ENCODE data around the gene PIP. TPM values are rescaled to one million over a fixed set of nuclear protein-coding genes. Genes with fewer than 3 reads are reported as not detected.
"Not testable (repeated sequence)": the region's sequence is repeated elsewhere in the genome, so short reads cannot be mapped to it uniquely, and the experiment has no call there.

The PIP gene
- total and polyA plus RNA-seq, 12 donors, result not detected

DNA sequence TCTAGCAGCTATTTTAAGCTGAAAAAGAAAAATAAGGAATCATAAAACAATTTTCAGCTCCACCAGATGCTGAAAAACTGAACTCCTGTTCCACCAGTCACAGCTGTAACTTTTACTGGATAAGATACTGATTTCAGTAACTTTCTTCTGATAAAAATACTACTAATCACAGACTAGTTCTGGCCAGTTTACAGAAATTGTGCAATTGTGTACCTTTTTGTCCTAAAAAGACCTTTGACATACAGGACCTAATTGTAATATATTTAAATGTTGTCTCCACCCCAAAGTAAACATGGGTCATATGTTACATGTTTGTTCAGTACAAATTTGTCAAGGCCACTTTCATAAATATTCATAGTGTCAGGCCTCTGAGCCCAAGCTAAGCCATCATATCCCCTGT is 27.1 kb upstream of the PIP start:
- H3K9me3 ChIP-seq (replicated peaks in 1 of 3), result no peaks in the 10 kb centered on the region
- intact Hi-C loops (cut with DNase I), result no loop called here
- no peaks in the 10 kb centered on the region for H3K4me1 ChIP-seq (replicated peaks in 1 of 2)
- TF ChIP-seq, protein P1, sequence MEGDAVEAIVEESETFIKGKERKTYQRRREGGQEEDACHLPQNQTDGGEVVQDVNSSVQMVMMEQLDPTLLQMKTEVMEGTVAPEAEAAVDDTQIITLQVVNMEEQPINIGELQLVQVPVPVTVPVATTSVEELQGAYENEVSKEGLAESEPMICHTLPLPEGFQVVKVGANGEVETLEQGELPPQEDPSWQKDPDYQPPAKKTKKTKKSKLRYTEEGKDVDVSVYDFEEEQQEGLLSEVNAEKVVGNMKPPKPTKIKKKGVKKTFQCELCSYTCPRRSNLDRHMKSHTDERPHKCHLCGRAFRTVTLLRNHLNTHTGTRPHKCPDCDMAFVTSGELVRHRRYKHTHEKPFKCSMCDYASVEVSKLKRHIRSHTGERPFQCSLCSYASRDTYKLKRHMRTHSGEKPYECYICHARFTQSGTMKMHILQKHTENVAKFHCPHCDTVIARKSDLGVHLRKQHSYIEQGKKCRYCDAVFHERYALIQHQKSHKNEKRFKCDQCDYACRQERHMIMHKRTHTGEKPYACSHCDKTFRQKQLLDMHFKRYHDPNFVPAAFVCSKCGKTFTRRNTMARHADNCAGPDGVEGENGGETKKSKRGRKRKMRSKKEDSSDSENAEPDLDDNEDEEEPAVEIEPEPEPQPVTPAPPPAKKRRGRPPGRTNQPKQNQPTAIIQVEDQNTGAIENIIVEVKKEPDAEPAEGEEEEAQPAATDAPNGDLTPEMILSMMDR (IDR thresholded peaks at IDR 0.05), result no peak
- TF ChIP-seq POLR2A (IDR thresholded peaks at IDR 0.05), result no peak
- H3K27me3 ChIP-seq, result no peaks in the 10 kb centered on the region
- no peak overlapping the region for H3K4me3 ChIP-seq
- no peak for DNase-seq
- H3K27ac ChIP-seq, result no peak overlapping the region
- no peaks in the 10 kb centered on the region for H3K36me3 ChIP-seq (replicated peaks in 1 of 2)

DNA sequence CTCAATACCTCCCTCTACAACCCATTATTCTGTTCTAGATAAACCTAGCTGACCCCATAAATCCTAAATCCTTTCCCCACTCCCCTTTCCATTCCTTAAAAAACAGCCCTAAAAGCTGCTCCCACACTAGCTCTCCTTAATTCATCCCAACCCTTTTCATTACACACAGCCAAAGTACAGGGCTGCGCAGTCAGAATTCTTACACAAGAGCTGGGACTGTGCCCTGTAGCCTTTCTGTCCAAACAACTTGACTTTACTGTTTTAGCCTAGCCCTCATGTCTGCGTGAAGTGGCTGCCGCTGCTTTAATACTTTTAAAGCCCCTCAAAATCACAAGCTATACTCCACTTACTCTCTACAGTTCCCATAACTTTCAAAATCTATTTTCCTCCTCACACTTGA is 23.9 kb upstream of the PIP start:
- WGBS, 4 donors, result 77 to 94% (median 90%) methylated on average over 3 of the region's 3 CpGs
- H3K4me1 ChIP-seq (replicated peaks in 1 of 2); H3K27ac ChIP-seq; DNase-seq; H3K9me3 ChIP-seq (replicated peaks in 1 of 3); H3K36me3 ChIP-seq (replicated peaks in 1 of 2); H3K27me3 ChIP-seq; H3K4me3 ChIP-seq; intact Hi-C loops (cut with DNase I): not testable (repeated sequence)

- no peak for TF ChIP-seq POLR2A (IDR thresholded peaks at IDR 0.05)
- TF ChIP-seq, protein P1 (IDR thresholded peaks at IDR 0.05), result no peak
- WGBS, 4 donors, result 86 to 96% (median 90%) methylated on average over 3 of the region's 3 CpGs
- no peaks in the 10 kb centered on the region for H3K4me1 ChIP-seq (replicated peaks in 1 of 2)
These were observed 14.5 kb upstream of the PIP start for GRCh38 chr7:143117395-143117794.

DNA sequence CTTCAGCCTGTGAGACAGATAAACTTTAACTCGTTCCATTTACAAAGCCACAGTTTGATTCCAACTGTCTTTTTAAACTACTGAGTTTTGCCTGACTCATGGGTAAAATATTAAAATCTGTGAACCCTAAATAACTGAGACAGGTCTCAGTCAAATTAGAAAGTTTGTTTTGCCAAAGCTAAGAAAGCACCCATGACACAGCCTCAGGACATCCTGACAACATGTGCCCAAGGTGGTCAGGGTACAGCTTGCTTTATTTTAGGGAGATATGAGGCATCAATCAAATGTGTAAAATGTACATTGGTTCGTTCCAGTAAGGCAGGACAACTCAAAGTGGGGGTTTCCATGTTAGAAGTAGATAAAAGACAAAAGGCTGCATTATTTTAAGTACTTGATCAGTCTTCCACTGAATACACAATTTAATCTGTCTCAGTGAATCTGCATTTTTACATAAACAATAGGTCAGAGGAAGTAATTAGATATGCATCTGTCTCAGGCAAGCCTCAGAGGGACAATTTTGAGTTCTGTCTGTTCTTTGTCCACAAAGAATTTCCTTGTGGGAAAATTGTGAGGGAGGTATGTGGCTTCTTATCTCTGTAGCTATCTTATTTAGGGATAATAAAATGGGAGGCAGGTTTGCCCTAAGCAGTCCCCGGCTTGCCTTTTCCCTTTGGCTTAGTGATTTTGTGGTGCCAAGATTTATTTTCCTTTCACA is 11.0 kb upstream of the PIP start:
- intact Hi-C loops (cut with DNase I), result no loop called here
- H3K4me1 ChIP-seq (replicated peaks in 1 of 2), result no peaks in the 10 kb centered on the region
- H3K27me3 ChIP-seq, result no peaks in the 10 kb centered on the region
- H3K27ac ChIP-seq, result no peak overlapping the region
- DNase-seq, result no peak
- H3K4me3 ChIP-seq, result no peak overlapping the region
- no peak for TF ChIP-seq POLR2A (IDR thresholded peaks at IDR 0.05)
- TF ChIP-seq, protein P1 (IDR thresholded peaks at IDR 0.05), result no peak
- no peaks in the 10 kb centered on the region for H3K36me3 ChIP-seq (replicated peaks in 1 of 2)
- no peaks in the 10 kb centered on the region for H3K9me3 ChIP-seq (replicated peaks in 1 of 3)
- WGBS, 4 donors, result 40 to 53% (median 52%) methylated on average over 3 of the region's 3 CpGs

More at GRCh38 chr7:143117395-143117794, 14.5 kb upstream of the PIP start:
- DNase-seq, result no peak
- Histone ChIP-seq H3K4me3 (no peak overlapping the region), H3K27ac (no peak overlapping the region), H3K36me3 (replicated peaks in 1 of 2) (no peaks in the 10 kb centered on the region), H3K27me3 (no peaks in the 10 kb centered on the region), H3K9me3 (replicated peaks in 1 of 3) (no peaks in the 10 kb centered on the region)
- intact Hi-C loops (cut with DNase I), result no loop called here

DNA sequence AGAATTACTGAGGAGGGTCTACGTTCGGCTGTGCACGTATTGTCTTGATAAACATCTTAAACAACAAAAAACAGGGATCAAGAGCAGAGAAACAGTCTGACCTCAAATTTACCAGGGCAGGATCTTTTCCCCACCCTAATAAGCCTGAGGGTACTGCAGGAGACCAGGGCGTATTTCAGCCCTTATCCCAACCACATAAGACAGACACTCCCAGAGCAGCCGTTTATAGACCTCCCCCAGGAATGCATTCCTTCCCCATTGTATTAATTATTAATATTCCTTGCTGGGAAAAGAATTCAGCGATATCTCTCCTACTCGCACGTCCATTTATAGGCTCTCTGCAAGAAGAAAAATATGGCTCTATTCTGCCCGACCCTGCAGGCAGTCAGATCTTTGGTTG is 8.6 kb upstream of the PIP start:
- H3K4me3 ChIP-seq; intact Hi-C loops (cut with DNase I); H3K4me1 ChIP-seq (replicated peaks in 1 of 2); H3K9me3 ChIP-seq (replicated peaks in 1 of 3); DNase-seq; H3K36me3 ChIP-seq (replicated peaks in 1 of 2); H3K27ac ChIP-seq; H3K27me3 ChIP-seq: not testable (repeated sequence)
- 88 to 94% (median 90%) methylated on average over 9 of the region's 9 CpGs for WGBS, 4 donors
